CD4-positive, alpha-beta T cell treated with Interleukin-17A for 1 hour (primary cell): Measurements from ENCODE around the gene CFAP74.
"Not testable (repeated sequence)": the region's sequence is repeated elsewhere in the genome, so short reads cannot be mapped to it uniquely, and the experiment has no call there.

ENCODE experiments used
- DNase-seq: peaks from one replicate; pipeline ENCODE4 v3.0.0-alpha.2; 2020

The CFAP74 gene

DNA sequence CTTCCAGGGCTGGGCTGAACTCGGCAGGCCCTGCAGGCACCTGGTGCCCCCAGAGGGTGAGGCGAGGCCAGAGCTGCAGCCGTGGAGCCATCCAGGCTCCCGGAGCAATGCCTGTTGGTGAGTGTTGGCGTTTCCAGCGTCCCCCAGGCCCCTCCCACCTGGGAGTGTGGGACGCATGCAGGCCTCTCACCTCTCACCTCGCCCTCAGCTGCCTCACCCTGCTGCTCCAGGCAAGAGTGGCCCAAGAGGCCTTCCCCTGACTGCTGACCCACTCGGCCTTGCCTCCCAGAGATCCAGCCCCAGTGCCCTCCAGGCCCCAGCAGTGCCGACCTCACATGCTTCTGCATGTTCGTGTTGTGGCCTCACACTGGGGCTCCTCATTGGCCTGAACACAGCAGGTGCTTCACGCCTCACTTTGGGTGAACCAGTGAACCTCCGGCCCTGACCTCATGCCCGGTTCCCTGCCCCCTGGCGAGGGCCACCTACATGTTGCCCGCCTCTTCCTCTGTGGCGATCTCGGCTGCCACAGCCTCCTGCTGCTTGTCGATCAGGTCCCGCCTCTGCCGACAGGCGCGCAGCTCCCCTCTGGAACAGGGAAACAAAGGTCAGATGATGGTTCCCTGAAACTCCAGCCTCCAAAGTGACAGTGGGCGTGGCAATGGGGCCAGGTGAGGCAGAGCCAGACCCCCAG is 17.0 kb downstream of the CFAP74 start:
- DNase-seq, result no peak

DNA sequence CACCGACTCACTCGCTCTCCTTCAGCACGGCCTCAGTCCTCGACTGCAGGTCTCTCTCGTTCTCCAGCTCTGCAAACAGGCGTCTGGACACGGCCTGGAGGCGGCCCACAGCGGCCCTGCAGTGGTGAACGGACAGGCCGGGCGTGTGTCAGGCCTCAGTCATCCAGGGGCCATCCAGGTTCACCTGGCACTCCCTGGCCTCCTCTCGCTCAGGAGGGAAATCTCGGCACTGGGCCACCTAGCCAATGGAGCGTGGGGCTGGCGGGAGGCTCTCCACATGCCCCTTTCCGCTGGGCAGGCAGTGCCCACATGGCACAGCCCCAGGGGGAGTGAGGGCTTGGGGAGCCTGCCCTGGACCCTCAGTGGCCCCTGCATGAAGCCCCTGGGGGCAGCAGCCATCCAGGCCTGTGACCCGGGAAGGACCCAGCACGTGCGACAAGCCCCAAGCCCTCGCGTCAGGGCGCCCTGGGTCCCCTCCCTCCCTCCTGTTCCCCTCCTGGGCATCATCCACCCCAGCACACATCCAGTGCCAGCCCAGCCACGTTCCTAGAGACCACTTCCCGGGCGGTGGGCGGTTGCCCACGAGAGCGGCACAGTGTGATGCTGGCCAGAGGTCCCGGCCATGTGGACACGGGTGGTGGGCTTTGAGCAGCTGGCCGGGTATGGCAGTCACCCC is 18.1 kb downstream of the CFAP74 start:
- no peak for DNase-seq

DNA sequence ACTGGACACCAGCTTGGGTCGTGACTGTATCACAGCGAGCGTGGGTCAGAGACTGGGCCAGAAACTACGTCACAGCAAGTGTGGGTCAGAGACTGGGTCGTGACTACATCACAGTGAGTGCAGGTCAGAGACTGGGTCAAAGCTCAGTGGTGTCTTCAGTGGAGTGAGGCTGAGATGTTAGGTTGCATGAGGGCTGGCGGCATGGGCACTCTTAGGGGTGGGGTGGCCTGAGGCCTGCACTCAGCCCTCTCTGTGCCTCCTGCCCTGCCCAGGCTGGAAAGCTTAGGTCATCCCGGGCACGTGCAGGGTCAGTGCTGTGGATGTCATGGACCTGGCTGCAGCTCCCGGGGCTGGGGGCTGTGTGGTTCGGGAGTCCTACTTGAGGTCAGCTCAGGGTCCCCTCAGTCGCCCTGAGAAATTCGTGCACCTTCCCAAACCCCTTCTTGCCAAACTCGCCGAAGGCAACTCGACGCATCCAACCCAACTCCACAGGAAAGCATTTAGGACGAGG is 19.0 kb downstream of the CFAP74 start:
- DNase-seq, result no peak

GRCh38 chr1:1982379-1983232 is 21.0 kb downstream of the CFAP74 start:
- no peak for DNase-seq

GRCh38 chr1:1981631-1982327 is 21.8 kb downstream of the CFAP74 start:
- DNase-seq, result not testable (repeated sequence)

GRCh38 chr1:1981142-1981500 is 22.5 kb downstream of the CFAP74 start:
- DNase-seq, result no peak

DNA sequence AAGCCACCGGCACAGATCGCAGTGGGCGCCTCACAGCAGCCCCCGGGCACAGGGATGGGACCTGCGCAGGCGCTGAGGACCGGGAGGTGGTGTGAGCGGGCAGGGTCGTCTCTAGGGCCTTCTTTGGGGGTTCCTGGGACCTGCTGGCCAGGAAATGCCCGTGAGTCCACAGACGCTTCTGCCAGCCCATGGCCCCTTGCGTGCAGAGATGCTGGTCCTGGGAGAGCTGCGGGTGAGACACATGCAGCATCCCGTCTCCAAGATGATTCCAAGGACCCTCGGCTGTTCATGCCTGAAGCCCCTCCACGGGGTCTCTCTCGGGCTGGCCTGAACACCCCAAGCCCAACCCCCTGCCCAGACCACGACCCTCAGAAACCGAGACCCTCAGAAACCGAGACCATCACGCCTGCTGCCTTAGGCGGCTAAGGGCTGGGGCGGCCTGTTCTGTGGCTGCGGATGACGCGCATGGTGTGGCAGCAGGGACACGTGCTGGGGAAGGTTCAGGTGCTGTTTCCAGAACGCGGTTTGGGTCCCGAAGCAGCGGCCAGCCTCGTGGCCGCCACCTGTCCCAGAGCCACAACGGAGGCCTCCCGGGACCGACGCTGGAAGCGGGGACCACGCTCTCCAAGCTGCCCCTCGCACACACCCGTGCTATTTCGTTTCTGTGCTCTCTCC is 23.0 kb downstream of the CFAP74 start:
- DNase-seq, result no peak

DNA sequence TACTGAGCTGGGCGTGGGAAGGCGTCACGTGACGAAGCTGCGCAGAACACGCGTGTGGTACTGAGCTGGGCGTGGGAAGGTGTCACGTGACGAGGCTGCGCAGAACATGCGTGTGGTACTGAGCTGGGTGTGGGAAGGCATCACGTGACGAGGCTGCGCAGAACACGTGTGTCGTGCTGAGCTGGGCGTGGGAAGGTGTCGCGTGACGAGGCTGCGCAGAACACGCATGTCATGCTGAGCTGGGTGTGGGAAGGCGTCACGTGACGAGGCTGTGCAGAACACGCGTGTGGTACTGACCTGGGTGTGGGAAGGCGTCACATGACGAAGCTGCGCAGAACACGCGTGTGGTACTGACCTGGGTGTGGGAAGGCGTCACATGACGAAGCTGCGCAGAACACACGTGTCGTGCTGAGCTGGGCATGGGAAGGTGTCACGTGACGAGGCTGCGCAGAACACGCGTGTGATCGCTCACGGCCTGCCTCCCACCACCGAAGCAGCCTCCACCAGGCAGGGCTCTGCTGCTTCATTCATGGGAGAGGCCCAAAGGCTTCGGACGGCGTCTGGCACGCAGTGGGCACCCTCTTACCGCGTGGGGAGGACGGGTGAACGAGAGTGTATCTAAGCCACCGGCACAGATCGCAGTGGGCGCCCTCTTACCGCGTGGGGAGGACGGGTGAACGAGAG is 24.0 kb downstream of the CFAP74 start:
- no peak for DNase-seq

DNA sequence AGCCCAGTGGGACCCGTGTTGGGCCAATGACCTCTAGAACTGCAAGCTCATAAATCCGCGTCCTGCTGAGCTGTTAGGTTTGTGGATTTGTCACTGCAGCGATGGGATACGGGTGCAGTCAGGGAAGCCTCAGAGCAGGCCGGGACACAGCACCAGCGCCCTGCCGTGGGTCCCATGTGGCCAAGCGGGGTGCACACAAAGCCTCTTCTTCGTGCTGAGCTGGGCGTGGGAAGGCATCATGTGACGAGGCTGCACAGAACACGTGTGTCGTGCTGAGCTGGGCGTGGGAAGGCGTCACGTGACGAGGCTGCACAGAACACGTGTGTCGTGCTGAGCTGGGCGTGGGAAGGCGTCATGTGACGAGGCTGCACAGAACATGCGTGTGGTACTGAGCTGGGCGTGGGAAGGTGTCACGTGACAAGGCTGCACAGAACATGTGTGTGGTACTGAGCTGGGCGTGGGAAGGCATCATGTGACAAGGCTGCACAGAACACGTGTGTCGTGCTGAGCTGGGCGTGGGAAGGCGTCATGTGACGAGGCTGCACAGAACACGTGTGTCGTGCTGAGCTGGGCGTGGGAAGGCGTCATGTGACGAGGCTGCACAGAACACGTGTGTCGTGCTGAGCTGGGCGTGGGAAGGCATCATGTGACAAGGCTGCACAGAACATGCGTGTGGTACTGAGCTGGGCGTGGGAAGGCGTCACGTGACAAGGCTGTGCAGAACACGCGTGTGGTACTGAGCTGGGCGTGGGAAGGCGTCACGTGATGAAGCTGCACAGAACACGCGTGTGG is 24.7 kb downstream of the CFAP74 start:
- not testable (repeated sequence) for DNase-seq

DNA sequence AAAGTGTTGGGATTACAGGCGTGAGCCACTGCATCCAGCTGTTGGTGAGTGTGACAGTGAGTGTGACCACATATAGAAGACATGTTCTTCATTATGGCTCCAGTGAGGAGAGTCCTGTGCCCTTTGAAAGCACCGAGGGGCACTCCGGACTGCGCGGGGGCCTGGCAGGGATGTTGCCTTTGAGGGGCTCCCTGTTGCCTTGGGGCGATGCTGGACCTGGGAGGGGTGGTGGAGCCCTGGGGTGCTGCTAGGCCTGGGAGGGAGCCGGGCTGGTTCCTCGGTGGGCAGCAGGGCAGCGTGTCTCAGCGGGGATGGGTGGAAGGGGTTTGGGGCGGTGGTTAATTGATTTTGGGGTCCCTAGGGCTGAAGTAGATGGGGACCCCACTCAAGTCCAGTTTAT is 25.5 kb downstream of the CFAP74 start:
- no peak for DNase-seq

- no peak for DNase-seq
Measured at GRCh38 chr1:1976031-1976430, 27.6 kb downstream of the CFAP74 start.

- no peak for DNase-seq
Measured at GRCh38 chr1:1975535-1975934, 28.1 kb downstream of the CFAP74 start.

GRCh38 chr1:1974834-1975233 is 28.8 kb downstream of the CFAP74 start:
- no peak for DNase-seq

GRCh38 chr1:1973716-1974642 is 29.6 kb downstream of the CFAP74 start:
- DNase-seq, result no peak

DNA sequence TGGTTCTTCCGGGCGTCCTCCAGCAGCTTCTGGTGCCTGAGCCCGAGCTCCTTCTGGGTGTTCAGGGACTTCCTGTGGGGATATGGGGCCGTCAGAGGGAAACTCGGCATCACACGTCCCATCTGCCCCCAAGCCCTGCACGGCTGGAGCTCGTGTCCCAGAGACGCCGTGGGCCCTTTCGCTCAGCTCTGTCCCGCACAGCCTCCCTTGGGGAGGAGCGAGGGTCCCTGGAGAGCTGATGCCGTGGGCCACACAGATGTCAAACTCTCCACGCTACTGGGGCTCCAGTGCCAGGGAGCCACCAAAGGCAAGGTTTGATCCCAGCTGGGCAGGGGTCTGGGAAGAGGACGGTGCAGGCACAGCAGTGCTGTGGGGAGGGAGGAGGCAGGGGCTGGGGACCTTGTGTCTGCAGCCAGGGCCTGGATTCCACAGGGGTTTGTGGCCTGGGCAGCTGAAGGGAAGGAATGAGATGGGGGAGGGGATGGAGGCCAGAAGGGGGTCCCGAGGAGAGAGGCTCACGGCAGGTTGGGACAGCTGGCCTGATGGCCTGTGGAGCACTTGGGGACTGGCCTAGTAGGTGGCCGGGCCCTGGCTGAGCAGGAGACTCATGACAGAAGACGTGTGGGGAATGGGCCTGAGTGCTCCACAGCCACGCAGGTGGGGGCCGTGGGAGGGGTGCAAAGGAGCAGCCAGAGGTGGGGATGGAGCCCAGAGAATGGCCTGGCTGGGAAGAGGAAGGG is 30.4 kb downstream of the CFAP74 start:
- no peak for DNase-seq

GRCh38 chr1:1971688-1972087 is 31.9 kb downstream of the CFAP74 start:
- DNase-seq, result no peak

DNA sequence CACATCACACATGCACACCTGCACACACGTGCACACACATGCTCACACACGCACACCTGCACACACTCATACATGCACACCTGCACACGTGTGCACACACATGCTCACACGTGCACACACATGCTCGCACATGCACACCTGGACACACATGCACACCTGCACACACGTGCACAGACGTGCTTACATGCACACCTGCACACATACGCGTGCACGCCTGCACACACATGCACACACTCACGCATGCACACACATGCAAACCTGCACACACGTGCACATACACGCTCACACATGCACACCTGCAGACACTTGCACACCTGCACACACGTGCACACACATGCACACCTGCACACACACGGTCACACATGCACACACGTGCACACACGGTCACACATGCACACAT is 32.6 kb downstream of the CFAP74 start:
- DNase-seq, result no peak

GRCh38 chr1:1969953-1970716 is 33.5 kb downstream of the CFAP74 start:
- no peak for DNase-seq
